Adrenal gland (tissue), 5 donors: ENCODE measurements around the gene CSF2.

Experiments used
- POLR2A ChIP-seq, 2 donors: fragments of 450-650 bp; IDR thresholded peaks; one replicate each; pipeline ENCODE4 v1.6.1; 2017; ENCODE audit warnings: antibody characterized with exemption in 2 of 2, mild to moderate bottlenecking in 2 of 2, moderate library complexity in 1 of 2
- TF ChIP-seq, protein P1 (sequence below), 6 experiments: fragments of 450-650 bp in 4 of 6; fragments of 200-600 bp in 2 of 6; sonication (generic) in 1 of 6; IDR thresholded peaks; 1 replicate in 5 of 6; 2 replicates in 1 of 6; pipeline versions ENCODE4 v1.5.1 to v1.8.0; 2016 to 2021; ENCODE audit warnings: antibody characterized with exemption in 6 of 6, mild to moderate bottlenecking in 2 of 6, moderate library complexity in 1 of 6
- donor health status: DM: no; HTN: no; CAD: no.

DNA sequence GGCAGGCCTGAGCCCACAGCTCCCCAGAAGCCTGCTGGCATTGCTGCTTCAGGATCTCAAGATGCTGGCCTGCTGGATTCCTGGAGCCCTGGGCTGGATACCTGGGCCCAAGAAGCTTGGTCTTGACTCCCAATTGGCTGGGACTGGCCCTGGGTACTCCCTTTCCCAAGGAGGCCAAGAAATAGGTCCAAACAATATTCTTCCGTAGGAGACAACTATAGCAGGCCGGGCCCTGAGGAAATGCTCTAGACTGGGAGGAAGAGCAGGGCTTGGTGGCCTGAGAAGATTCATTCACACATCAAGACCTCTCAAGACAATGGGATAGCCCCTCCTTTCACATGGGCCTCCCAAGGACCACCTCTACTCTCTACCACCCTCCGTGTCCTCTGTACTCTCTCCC lies 7.9 kb downstream of the CSF2 start:
- TF ChIP-seq, protein P1, sequence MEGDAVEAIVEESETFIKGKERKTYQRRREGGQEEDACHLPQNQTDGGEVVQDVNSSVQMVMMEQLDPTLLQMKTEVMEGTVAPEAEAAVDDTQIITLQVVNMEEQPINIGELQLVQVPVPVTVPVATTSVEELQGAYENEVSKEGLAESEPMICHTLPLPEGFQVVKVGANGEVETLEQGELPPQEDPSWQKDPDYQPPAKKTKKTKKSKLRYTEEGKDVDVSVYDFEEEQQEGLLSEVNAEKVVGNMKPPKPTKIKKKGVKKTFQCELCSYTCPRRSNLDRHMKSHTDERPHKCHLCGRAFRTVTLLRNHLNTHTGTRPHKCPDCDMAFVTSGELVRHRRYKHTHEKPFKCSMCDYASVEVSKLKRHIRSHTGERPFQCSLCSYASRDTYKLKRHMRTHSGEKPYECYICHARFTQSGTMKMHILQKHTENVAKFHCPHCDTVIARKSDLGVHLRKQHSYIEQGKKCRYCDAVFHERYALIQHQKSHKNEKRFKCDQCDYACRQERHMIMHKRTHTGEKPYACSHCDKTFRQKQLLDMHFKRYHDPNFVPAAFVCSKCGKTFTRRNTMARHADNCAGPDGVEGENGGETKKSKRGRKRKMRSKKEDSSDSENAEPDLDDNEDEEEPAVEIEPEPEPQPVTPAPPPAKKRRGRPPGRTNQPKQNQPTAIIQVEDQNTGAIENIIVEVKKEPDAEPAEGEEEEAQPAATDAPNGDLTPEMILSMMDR (IDR thresholded peaks at IDR 0.05): no peak
- TF ChIP-seq POLR2A (IDR thresholded peaks at IDR 0.05): no peak
